ENCODE results near the gene UGT1A9.

DNA sequence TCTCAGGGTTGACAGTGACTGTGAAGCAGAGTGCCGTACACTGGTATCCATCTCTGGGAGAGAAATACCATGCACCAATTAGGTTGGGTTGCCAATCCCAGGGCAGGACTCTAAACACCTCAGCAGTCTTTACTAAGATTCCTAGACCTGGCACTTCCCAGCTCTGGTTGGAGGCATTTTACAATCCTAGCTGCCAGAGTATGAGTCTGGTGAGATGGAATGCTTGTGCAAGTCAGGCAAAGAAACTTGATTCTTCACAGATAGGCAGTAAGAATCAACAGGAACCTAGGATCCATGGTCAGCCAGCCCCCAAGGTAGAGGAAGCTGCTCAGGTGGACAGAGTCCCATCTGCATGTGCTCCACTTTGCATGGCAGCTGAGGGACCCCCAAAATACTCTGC lies 35.0 kb downstream of the UGT1A9 start:
- no peak for TF ChIP-seq CTCF (IDR thresholded peaks at IDR 0.05)
- no peak for TF ChIP-seq POLR2AphosphoS5 (IDR thresholded peaks at IDR 0.05)
- no peak for TF ChIP-seq EP300 (IDR thresholded peaks at IDR 0.05)
